Nephron progenitor cell (in vitro differentiated cells): ENCODE results near the gene JAGN1.
"Not testable (repeated sequence)": the region's sequence is repeated elsewhere in the genome, so short reads cannot be mapped to it uniquely, and the experiment has no call there.

Experiments used
- DNase-seq: peaks from one replicate; pipeline ENCODE4 v3.0.0; 2021
- H3K27ac Mint-ChIP-seq: 2 replicates; pipeline ENCODE4 v1.8.0; 2021; ENCODE audit warnings: mild to moderate bottlenecking, moderate library complexity, mixed read lengths
- H3K27me3 Mint-ChIP-seq: 2 replicates; pipeline ENCODE4 v1.8.0; 2021; ENCODE audit warnings: mild to moderate bottlenecking, low read depth, mixed read lengths; ENCODE audit not compliant: poor library complexity
- H3K36me3 Mint-ChIP-seq: 2 replicates; pipeline ENCODE4 v1.8.0; 2021; ENCODE audit warnings: low read depth, mixed read lengths
- H3K4me1 Mint-ChIP-seq: 2 replicates; pipeline ENCODE4 v1.8.0; 2021; ENCODE audit warnings: mixed read lengths
- H3K4me3 Mint-ChIP-seq: 2 replicates; pipeline ENCODE4 v1.8.0; 2021; ENCODE audit warnings: mild to moderate bottlenecking, moderate library complexity, mixed read lengths
- H3K9me3 Mint-ChIP-seq: 2 replicates; pipeline ENCODE4 v1.8.0; 2021; ENCODE audit warnings: mild to moderate bottlenecking, moderate library complexity, mixed read lengths
- CTCF ChIP-seq: fragments of 200-600 bp; sonication (generic); IDR thresholded peaks from 2 replicates; pipeline ENCODE4 v1.5.0; 2021; ENCODE audit warnings: antibody characterized with exemption

Gene JAGN1

GRCh38 chr3:9866639-9867038 lies 23.8 kb upstream of the JAGN1 start:
- Mint-ChIP-seq H3K4me3 (no peak overlapping the region), H3K27me3 (peaks cover 15% of the 10 kb centered on the region), H3K27ac (no peak overlapping the region), H3K9me3 (no peaks in the 10 kb centered on the region), H3K4me1 (peaks cover 13% of the 10 kb centered on the region), H3K36me3 (no peaks in the 10 kb centered on the region)
- no peak for DNase-seq
- TF ChIP-seq CTCF = no peak

DNA sequence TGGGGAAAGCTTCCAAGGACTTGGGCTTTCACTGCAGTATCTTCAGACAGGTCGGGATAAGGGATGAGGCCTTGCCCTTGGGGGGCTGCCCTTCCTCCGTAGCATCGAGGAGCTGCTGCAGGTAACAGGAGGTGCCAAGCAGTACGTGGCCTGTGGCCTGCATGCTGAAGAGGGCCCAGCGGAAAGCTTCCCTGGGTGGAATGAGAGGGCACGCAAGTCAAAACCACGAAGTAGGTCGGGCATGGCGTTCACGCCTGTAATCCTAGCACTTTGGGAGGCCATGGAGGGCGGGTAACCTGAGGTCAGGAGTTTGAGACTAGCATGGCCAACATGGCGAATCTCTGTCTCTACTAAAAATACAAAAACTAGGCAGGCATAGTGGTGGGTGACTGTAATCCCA lies 23.3 kb upstream of the JAGN1 start:
- no peak overlapping the region for H3K27ac Mint-ChIP-seq
- DNase-seq = no peak
- H3K4me3 Mint-ChIP-seq = no peak overlapping the region
- H3K36me3 Mint-ChIP-seq = no peaks in the 10 kb centered on the region
- H3K4me1 Mint-ChIP-seq = peaks cover 9% of the 10 kb centered on the region
- no peak for TF ChIP-seq CTCF
- no peaks in the 10 kb centered on the region for H3K9me3 Mint-ChIP-seq
- peaks cover 15% of the 10 kb centered on the region for H3K27me3 Mint-ChIP-seq

GRCh38 chr3:9869955-9870354 lies 20.5 kb upstream of the JAGN1 start:
- H3K4me1 Mint-ChIP-seq = no peaks in the 10 kb centered on the region
- no peak overlapping the region for H3K27ac Mint-ChIP-seq
- no peak for TF ChIP-seq CTCF
- H3K9me3 Mint-ChIP-seq = no peaks in the 10 kb centered on the region
- no peak for DNase-seq
- H3K4me3 Mint-ChIP-seq = no peak overlapping the region
- no peaks in the 10 kb centered on the region for H3K36me3 Mint-ChIP-seq
- H3K27me3 Mint-ChIP-seq = peaks cover 13% of the 10 kb centered on the region

- no peak for TF ChIP-seq CTCF
- Mint-ChIP-seq H3K27me3 (peaks cover 17% of the 10 kb centered on the region), H3K4me3 (no peak overlapping the region), H3K27ac (no peak overlapping the region), H3K9me3 (no peaks in the 10 kb centered on the region), H3K36me3 (no peaks in the 10 kb centered on the region), H3K4me1 (no peaks in the 10 kb centered on the region)
- no peak for DNase-seq
These were observed 19.4 kb upstream of the JAGN1 start for GRCh38 chr3:9870978-9871377.

DNA sequence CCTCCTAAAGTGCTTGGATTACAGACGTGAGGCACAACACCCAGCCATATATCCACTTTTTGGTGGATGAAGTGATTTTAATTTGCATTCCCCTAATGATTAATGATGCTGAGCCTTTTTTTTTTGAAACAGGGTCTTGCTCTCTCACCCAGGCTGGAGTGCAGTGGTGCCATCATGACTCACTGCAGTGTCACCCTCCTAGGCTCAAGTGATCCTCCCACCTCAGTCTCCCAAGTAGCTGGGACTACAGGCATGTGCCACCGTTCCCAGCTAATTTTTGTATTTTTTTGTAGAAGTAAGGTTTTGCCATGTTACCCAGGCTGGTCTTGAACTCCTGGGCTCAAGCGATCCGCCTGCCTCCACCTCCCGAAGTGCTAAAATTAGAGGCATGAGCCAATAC lies 18.3 kb upstream of the JAGN1 start:
- peaks cover 14% of the 10 kb centered on the region for H3K27me3 Mint-ChIP-seq
- not testable (repeated sequence) for H3K4me3 Mint-ChIP-seq, H3K9me3 Mint-ChIP-seq, H3K36me3 Mint-ChIP-seq, DNase-seq, H3K27ac Mint-ChIP-seq, H3K4me1 Mint-ChIP-seq

DNA sequence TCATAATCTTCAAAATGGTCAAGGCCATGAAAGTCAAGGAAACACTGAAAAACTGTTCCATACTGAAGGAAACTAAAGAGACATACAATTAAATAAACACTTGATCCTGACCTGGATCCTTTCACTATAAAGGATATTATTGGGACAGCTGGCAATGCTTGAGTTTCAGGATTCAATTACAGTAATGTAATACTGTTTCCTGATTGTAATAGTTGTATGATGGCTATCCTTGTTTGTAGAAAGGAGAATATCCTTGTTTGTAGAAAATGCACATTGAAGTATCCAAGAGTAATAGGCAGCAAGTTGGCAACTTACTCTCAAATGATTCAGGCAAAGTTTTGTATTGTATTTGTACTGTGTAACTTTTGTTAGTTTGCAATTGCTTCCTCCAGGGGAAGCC lies 15.0 kb upstream of the JAGN1 start:
- no peak overlapping the region for H3K27ac Mint-ChIP-seq

DNA sequence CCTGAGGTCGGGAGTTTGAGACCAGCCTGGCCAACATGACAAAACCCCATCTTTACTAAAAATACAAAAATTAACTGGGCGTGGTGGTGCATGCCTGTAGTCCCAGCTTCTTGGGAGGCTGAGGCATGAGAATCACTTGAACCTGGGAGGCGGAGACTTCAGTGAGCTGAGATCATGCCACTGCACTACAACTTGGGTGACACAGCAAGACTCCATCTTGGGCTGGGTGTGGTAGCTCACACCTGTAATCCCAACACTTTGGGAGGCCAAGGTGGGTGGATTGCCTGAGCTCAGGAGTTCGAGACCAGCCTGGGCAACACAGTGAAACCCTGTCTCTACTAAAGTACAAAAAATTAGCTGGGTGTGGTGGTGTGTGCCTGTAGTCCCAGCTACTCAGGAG lies 14.2 kb upstream of the JAGN1 start:
- not testable (repeated sequence) for H3K4me3 Mint-ChIP-seq, H3K36me3 Mint-ChIP-seq, H3K4me1 Mint-ChIP-seq, H3K9me3 Mint-ChIP-seq, DNase-seq, H3K27ac Mint-ChIP-seq
- peaks cover 19% of the 10 kb centered on the region for H3K27me3 Mint-ChIP-seq

More for the DNA sequence above, 15.0 kb upstream of the JAGN1 start:
- Mint-ChIP-seq H3K4me3 (no peak overlapping the region), H3K36me3 (no peaks in the 10 kb centered on the region), H3K27me3 (peaks cover 19% of the 10 kb centered on the region), H3K4me1 (no peaks in the 10 kb centered on the region), H3K9me3 (no peaks in the 10 kb centered on the region)
- no peak for DNase-seq
- TF ChIP-seq CTCF = no peak
